Activated CD4-positive, CD25-positive, alpha-beta regulatory T cell treated with anti-CD3 and anti-CD28 coated beads, Interleukin-2, amount 50 U/mL, for 24 hours (primary cell): ENCODE measurements around the gene CCDC87.
"Not testable (repeated sequence)": the region's sequence is repeated elsewhere in the genome, so short reads cannot be mapped to it uniquely, and the experiment has no call there.

Experiments used
- ATAC-seq, 2 donors: fragments of 150-1000 bp; cut with Tn5 transposase; one replicate each; pipeline ENCODE4 v1.10.0; 2021; ENCODE audit warnings: mild to moderate bottlenecking in 1 of 2, moderate library complexity in 1 of 2

CCDC87 gene

DNA sequence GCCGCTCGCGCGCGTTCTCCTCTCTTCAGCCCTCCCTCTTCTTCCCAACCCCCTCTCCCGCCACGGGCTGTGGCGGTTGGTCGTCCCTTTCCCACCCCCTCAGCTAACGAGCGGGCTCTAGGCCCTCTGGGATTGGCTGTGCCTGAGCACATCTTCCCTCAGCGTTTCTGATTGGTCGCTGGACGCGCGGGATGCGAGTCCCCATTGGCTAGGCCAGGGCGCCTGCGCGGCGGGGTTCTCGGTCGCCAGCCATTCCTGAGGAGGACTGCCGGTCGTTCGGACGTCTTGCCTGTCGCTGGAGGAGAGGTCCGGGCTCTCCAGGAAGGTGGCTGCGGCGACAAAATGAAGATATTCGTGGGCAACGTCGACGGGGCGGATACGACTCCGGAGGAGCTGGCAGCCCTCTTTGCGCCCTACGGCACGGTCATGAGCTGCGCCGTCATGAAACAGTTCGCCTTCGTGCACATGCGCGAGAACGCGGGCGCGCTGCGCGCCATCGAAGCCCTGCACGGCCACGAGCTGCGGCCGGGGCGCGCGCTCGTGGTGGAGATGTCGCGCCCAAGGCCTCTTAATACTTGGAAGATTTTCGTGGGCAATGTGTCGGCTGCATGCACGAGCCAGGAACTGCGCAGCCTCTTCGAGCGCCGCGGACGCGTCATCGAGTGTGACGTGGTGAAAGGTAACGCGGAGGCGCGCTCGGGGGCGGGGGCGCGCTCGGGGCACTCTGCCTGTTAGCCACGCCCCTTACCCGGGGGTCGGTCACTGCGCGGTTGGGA is 23.7 kb upstream of the CCDC87 start, which contains the start of gene RBM14:
TSS of gene RBM14 (plus strand) at position 252 of the 776 bp plus-strand sequence. CDS start at position 343, 91 bp downstream.
- ATAC-seq = peak; percentile 96 to 97

DNA sequence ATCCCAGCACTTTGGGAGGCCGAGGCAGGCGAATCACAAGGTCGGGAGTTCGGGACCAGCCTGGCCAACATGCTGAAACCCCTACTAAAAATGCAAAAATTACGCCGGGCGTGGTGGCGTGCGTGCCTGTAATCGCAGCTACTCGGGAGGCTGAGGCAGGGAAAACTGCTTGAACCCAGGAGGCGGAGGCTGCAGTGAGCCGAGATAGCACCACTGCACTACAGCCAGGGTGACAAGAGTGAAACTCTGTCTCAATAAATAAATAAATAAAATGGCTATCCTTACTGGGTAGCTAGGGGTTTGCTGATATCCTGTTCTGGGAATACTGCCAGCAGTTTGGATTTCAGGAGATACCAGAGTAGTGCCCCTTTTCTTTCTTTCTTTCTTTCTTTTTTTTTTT is 21.2 kb upstream of the CCDC87 start:
- ATAC-seq = no peak

DNA sequence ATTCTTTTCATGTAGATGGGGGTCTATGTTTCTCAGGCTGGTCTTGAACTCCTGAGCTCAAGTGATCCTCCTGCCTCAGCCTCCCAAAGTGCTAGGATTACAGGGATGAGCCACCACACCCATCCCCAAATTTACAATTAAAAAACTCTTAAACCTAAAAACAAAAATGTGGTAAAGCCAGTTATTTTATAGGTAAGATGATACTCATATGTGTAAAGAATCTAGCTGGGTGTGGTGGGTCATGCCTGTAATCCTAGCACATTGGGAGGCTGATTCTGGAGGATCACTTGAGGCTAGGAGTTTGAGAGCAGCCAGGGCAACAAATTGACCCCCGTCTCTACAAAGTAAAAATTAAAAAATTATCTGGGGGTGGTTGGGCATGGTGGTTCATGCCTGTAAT is 19.6 kb upstream of the CCDC87 start:
- ATAC-seq = no peak

DNA sequence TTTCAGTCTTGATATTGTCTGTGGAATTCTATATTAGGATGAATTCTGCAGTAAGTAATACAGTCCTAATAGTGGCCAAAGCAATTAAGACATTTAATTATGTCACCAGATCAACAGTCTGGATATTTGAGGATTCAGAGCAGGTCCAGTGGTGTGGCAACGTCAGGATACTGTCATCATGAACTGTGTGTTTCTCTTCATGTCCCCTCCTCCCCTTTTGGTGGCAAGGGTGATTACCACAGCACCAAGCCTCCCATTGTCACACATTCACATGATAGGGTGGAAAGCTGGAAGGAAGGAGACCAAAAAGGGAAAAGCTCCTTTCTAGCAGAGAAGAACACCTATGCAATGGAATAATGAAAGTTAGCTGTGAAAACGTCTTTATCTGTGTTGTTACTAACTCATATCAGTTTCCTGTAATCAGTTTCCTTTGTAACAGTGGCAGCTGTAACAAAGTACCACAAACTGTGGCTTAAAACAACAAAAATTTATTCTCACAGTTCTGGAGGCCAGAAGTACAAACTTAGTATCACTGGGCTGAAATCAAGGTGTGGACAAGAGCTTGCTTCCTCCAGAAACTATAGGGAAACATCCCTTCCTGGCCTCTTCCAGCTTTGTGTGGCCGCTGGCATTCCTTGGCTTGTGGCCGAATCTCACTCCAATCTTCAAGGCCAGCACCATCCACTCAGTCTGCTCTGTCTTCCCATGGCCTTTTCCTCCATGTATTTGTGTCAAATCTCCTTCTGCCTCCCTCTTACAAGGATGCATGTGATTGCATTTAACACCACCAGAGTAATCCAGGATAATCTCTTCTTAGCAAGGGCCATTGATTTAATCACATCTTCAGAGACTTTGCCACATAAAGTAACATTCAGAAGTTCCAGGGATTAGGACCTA is 17.1 kb upstream of the CCDC87 start:
- no peak for ATAC-seq

DNA sequence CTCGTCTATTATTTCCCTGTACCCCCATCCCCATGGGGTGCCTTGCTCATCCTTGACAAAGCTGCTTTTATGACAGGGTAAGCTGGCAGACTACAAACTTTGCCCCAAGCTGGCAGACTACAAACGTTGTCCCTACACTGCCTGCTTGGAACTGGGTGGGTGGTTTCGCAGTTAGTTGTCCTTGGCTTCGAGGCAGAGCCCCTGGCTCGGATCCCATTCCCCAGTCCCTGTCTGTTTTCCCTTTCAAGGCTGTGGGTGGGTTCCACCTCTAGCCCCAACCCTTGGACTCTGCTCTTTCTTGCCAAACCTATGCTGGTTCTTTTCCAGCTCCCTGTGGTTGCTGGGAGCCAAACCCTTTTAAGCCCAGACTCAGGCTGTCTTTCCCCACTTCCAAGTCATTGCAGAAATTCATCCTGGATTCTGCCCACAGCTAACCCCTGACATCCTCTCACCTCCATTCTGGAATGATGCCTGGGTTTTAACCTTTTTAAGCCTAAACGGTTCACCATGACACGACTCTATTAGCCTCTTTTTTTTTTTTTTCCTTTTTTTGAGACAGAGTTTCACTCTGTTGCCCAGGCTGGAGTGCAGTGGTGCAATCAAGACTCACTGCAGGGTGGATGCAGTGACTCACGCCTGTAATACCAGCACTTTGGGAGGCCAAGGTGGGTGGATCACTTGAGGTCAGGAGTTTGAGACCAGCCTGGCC is 14.4 kb upstream of the CCDC87 start:
- no peak for ATAC-seq

DNA sequence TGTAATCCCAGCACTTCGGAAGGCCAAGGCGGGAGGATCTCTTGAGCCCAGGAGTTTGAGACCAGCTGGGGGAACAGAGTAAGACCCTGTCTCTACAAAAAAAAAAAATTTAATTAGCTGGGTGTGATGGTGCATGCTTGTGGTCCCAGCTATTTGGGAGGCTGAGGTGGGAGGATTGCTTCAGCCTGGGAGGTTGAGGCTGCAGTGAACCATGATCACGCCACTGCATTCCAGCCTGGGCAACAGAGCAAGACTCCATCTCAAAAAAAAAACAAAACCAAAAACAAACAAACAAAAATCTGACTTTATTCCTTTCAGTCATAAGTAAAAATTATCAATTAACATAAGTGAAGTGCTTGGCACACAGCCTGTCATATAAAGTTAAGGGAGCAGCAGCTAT is 13.7 kb upstream of the CCDC87 start:
- ATAC-seq = not testable (repeated sequence)

DNA sequence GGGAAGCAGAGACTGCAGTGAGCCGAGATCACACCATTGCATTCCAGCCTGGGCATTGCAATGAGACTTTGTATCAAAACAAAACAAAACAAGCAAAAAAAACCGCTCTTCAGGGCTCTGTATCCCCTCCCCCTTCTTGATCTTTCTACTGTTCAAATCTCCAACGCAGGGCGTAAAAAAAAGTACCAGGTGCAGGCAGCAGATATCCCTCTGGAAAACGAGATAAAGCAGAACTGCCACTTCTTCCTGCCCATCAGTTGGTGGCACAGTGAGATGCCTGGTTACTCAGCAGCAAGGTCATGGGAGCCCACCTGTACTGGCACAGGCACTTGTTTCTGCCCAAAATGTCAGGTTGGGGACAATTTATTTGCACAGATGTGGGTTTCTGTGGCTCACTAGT is 11.3 kb upstream of the CCDC87 start:
- no peak for ATAC-seq

DNA sequence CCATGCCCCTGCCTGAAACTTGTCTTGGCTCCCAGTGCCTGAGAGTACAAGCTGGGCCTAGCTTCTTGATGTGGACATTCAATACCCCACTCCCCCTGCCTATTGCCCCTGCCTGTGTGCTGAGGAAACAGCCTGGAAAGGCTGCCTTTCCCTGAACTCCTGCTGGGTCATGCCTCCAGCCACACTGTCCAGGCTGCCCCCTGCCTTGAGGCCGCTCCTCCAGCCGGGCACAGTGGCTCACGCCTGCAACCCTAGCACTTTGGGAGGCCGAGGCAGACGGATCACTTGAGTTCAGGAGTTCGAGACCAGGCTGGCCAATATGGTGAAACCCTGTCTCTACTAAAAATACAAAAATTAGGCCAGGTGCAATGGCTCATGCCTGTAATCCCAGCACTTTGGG is 10.2 kb upstream of the CCDC87 start:
- no peak for ATAC-seq

DNA sequence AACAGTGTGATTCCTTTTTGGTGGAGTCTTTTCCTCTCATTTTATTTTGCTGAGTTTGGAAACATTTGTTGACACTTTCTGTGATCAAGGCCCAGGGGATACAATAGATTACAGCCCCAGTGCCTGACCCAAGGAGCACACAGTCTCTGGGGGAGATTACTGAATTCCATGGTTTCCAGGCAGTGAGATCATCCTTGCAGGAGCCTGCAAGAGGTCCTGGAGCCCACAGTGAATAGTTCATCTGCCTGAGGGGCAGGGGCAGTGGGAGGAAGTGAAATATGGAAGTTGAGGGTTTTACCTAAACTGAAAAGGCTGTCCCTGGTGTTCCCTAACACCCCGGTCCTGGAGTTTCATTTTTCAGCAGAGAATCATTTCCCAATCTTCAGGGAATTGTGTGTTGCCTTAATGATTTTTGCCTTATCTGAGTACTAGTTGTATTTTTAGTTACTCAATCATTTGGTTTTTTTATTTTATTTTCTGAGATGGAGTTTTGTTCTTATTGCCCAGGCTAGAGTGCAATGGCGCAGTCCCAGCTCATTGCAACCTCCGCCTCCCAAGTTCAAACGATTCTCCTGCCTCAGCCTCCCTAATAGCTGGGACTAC is 7.9 kb upstream of the CCDC87 start:
- no peak for ATAC-seq

DNA sequence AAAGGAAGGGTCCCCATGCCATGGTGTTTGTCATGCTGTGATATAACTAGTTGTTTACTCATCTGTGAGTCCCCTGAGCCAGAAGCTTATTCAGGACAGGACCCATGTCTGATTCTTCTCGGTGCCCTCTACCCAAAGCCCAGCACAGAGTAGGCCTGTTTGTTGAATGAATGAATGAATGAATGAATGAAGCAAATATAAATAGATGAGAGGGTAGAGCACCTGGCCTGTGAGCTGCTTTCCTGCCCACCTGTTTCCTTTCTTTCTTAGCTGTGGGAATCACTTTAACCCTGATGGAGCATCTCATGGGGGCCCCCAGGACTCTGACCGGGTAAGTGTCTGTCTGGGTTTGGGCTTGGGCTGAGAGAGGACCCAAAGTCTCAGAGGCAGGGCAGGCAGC is 7.4 kb upstream of the CCDC87 start:
- no peak for ATAC-seq

DNA sequence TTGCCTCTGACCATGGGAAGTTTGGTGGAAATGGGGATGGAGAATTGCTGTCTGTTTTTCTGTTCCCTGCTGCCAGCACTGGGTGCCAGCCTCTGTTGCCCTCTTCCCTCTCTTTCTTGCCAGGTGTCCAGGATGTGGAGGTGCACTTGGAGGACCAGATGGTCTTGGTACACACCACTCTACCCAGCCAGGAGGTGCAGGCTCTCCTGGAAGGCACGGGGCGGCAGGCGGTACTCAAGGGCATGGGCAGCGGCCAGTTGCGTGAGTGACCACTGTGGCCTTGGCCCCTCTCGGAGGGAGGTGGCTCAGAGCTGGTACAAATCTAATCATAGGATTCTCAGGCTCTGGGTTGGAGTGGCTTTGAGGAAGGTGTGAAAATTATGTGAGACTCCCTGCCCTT is 6.1 kb upstream of the CCDC87 start:
- ATAC-seq = no peak

DNA sequence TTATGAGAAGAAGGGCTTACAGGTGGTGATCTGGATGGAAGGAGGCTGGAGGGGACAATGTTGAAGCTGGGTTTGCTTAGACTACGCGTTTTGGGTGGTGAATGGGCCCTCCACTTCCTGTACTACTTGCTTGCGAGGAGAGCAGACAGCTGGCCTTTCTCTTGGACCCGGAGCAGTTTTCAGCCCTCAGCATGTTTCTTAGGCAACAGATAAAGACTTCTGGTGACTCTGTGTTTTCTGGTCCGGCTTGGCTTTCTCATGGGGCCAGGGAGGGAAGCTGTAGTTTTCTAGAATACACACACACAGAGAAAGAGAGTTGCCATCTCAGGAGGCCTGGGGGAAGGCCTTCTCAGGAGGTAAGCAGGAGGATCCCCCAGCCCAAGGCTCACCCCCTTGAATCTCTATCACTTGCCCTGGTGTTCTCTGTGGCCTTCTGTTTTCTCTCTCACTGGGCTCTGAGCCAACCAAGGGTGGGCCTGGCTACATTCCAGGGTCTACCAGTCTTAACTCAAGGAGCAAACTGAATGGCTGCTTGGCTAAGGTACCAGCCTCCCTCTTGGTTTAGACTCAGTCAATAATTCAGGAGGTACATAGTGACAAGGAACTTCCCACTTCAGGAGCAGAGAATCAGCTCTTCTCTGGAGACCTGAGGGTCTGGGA is 2.5 kb upstream of the CCDC87 start:
- no peak for ATAC-seq

DNA sequence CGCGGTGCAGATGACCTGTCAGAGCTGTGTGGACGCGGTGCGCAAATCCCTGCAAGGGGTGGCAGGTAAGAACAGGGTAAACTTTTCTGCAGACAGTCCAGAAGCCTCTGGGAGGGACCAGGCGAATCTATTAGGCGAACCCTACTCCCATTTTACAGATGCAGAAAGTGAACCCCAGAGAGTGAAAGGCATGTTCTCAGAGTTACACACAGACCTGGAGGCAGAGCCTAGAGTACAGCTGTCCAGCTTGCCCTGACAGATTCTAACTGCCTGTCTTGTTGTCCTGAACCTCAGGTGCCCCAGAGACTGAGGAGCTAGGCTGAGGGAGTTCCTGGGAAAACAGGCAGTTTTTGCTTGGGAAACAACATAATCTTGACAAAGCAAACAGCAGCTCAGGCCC is 787 bp upstream of the CCDC87 start:
- ATAC-seq = no peak

DNA sequence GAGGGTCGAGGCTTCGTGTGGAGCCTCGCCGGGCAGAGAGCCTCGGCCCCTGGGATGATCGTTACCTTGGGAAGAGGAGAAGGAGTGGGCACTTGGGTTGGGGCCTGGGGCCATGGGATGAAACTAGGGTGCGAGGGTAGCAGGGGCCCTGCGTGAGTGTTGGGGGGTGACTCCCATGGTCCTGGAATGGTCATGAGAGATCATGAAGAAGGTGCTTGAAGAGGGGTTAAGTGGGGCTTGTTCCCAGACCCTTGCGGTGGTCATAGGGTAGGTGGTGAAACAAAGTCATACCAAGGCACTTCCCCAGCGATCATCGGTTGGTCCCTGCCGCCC is 406 bp upstream of the CCDC87 start:
- ATAC-seq = peak in 1 of 2 donors; percentile 5

DNA sequence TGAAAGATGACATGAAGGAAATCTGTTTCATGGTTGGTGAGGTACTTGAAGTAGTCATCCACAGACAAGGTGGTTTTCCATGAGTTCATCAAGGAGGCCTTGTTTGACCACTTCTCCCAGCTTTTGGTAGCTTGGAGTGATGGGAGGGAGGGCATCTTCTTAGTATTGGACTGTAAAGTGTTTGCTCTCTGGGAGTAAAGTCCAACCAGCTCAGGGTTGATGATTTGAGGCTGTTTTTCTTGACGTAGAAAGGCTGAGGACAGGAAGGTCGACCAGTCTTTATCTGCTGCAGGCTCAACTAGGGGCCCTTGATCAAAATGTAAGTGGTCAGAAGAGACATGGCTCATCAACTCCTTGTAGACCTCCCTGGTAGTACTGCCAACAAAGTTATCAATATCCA is 1.7 kb downstream of the CCDC87 start:
- no peak for ATAC-seq

DNA sequence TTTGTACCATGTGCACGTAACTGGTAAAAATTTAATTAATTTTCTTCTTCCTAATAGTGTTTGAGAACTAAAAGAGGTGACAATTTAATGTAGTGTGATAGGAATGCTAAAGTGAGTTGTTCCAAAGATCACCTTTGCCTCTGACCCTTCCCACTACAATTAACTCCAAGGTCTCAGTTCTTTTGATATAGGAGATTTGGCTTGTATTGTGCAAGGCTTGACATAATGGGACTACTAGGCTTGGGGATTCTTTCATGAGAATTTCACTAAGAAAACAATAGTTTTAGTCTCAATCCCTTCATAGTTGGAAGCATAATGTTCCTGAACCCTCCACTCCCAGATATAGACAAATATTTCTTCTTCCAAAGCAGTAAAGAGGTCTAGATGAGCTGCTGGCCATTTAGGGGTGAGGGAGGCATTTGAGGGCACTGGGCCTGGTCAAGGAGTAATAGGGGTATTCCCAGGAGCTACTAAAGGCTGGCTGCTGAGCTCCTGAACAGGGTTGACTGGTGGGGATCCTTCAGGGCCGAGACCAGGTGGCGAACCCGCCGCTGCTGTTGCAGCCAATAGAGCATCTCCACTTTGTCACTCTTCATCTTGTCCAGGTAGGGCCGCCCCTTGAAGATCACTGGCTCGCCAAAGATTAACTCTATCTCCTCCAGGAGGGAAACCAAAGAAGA is 2.7 kb downstream of the CCDC87 start:
- no peak for ATAC-seq

DNA sequence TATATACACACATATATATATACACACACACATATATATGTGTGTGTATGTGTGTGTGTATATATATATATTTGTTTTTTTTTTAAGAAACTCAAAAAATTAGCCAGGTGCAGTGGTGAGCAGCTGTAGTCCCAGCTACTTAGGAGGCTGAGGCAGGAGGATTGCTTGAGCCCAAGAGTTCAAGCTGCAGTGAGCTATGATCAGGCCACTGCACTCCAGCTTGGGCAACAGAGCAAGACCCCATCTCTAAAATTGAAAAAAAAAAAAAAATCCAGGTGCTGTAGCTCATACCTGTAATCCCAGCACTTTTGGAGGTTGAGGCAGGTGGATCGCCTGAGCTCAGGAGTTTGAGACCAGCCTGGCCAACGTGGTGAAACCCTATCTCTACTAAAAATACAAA is 3.5 kb downstream of the CCDC87 start:
- ATAC-seq = not testable (repeated sequence)

DNA sequence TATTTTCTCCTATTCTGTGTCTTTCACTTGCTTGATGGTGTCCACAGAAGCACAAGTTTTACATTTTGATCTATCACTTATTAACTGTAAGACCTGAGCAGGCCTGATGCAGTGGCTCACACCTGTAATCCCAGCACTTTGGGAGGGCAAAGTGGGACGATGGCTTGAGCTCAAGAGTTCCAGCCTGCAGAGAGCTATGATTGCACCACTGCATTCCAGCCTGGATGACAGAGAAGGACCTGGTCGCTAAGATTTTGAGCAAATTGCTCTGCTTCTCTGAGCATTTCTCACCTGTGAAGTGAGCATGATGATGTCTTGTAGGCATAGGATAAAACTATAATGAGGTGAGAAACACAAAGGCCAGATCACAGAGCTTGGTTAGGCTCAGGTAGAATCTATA is 6.7 kb downstream of the CCDC87 start:
- no peak for ATAC-seq

DNA sequence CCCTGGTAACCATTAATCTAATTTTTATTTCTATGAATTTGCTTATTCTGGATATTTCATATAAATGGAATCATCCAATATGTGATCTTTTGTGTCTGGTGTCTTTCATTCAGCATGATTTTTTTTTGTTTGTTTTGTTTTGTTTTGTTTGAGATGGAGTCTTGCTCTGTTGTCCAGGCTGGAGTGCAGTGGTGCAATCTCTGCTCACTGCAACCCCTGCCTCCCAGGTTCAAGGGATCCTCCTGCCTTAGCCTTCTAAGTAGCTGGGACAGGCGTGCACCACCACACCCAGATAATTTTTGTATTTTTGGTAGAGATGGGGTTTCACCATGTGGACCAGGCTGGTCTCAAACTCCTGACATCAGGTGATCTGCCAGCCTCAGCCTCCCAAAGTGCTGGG is 7.4 kb downstream of the CCDC87 start:
- not testable (repeated sequence) for ATAC-seq

DNA sequence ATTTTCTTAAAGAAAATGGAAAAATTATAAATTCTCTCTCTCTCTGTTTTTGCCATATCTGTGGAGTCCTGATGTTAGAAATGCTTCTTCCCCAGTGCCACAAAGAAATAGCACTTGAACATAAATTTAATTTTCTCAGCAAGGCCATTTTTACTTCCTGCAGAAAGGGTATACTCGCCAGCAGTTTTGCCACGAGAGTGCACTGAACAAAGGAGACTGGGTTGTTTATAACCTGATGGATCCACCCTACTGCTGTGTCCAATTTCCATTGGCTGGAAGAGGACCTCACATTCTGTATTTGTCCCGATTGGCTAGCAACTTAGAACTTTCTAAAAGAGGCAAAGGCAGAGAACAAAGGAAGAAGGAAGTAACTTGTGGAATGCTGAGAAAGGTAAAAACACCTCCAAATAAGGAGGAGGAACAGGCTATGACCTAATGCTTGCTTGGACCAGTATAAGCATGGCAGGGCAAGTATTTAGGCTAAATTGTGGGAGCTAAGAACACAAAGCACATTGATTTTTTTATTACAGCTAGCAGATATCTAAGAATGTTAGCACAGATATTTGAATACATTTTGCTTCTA is 10.2 kb downstream of the CCDC87 start:
- not testable (repeated sequence) for ATAC-seq

DNA sequence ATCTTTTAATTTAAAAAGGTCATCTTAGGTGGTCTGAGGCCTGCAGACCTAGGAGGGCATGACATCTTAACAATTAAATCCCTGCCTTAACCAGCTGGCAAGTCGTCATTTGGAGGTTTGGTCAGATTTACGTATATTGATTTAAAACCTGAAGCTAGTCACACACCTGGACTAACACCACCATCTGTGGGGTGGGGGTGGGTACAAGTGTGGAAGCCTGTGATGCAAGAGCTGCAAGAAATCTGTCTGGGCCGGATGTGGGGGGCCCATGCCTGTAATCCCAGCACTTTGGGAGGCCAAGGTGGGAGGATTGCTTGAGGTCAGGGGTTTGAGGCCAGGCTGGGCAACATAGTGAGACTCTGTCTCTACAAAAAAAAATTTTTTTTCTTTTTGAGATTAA is 11.6 kb downstream of the CCDC87 start:
- no peak for ATAC-seq
